Breast epithelium (tissue), 4 donors: ENCODE results near the gene MAPRE3. TPM values are rescaled to one million over a fixed set of nuclear protein-coding genes. Genes with fewer than 3 reads are reported as not detected.

Experiments used
- DNase-seq, 2 donors: peaks; one replicate each; pipeline ENCODE4 v3.0.0-alpha.2; 2019; ENCODE audit warnings: low spot score in 2 of 2
- H3K27ac ChIP-seq, 2 donors: fragments of 200-600 bp; sonication (generic) in 1 of 2; one replicate each; pipeline ENCODE4 v1.5.1; 2016 to 2019; ENCODE audit warnings: mild to moderate bottlenecking in 1 of 2
- H3K27me3 ChIP-seq, 2 donors: fragments of 200-600 bp; sonication (generic) in 1 of 2; one replicate each; pipeline versions ENCODE4 v1.5.1 to v1.6.0; 2017 to 2019; ENCODE audit warnings: control low read depth in 1 of 2, mild to moderate bottlenecking in 1 of 2
- H3K36me3 ChIP-seq: fragments of 200-600 bp; one replicate; pipeline ENCODE4 v1.5.1; 2019
- H3K4me1 ChIP-seq, 2 donors: fragments of 200-600 bp; sonication (generic); one replicate each; pipeline ENCODE4 v1.5.1; 2016 to 2019; ENCODE audit warnings: control low read depth in 1 of 2
- H3K4me3 ChIP-seq, 3 donors: fragments of 200-600 bp; sonication (generic); 1 replicate in 2 of 3; 2 replicates in 1 of 3; pipeline ENCODE4 v1.5.1; 2016 to 2019; ENCODE audit warnings: mild to moderate bottlenecking in 3 of 3, moderate library complexity in 2 of 3
- H3K9me3 ChIP-seq, 2 donors: fragments of 200-600 bp; sonication (generic) in 1 of 2; one replicate each; pipeline ENCODE4 v1.5.1; 2016 to 2019; ENCODE audit warnings: control low read depth in 1 of 2
- POLR2A ChIP-seq: fragments of 450-650 bp; IDR thresholded peaks from one replicate; pipeline ENCODE4 v1.6.1; 2016; ENCODE audit warnings: antibody characterized with exemption, mild to moderate bottlenecking, moderate library complexity
- POLR2AphosphoS5 ChIP-seq, 3 donors: sonication (generic); formaldehyde crosslinking; IDR thresholded peaks; one replicate each; pipeline ENCODE4 v1.6.1; 2017; ENCODE audit warnings: antibody characterized with exemption in 3 of 3
- intact Hi-C: fragments of 100-400 bp; cut with DNase I; formaldehyde crosslinking; loops from one replicate; pipeline ENCODE4 v1.15.1; 2023; ENCODE audit warnings: low total_unique reads
- total RNA-seq, 3 donors: library from RNA; depleted of rRNA; stranded (reverse); fragments of >200 nt; gene quantifications; one replicate each; pipeline ENCODE4 v1.1.0, GENCODE V29; 2016
- TF ChIP-seq, protein P1 (sequence below), 3 donors: fragments of 450-650 bp; IDR thresholded peaks; one replicate each; pipeline ENCODE4 v1.5.1; 2016 to 2017; ENCODE audit warnings: antibody characterized with exemption in 3 of 3, mild to moderate bottlenecking in 3 of 3, moderate library complexity in 3 of 3

The MAPRE3 gene
- total RNA-seq, 3 donors from 2014 or later, result 10.6 to 21.3 (median 19.9) TPM

DNA sequence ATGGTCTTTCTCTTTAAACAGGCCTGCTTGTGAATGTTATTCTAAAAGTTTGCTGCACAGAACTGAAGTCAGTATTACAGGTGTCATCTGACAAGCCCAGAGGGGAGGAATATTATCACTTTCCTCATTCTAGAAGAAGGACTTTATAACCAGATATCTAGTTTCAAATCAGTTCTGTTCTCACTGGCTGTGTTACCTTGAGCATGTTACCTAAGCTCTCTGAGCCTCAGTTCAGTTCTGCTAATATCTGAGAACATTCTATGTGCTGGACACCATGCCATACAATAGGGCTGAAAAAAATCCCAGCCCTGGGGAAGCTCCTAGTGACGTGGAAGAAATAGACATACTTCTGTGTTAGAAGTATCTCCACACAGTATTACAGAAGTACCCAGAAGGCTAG, 27.9 kb downstream of the MAPRE3 start:
- Histone ChIP-seq H3K9me3 (no peaks in the 10 kb centered on the region), H3K27me3 (no peaks in the 10 kb centered on the region), H3K27ac (no peak overlapping the region), H3K4me1 (no peaks in the 10 kb centered on the region), H3K36me3 (no peaks in the 10 kb centered on the region), H3K4me3 (no peak overlapping the region)
- intact Hi-C loops, result no loop called here
- DNase-seq, result no peak
- TF ChIP-seq POLR2A (no peak), POLR2AphosphoS5 (IDR thresholded peaks at IDR 0.05) (no peak)
- TF ChIP-seq, protein P1, sequence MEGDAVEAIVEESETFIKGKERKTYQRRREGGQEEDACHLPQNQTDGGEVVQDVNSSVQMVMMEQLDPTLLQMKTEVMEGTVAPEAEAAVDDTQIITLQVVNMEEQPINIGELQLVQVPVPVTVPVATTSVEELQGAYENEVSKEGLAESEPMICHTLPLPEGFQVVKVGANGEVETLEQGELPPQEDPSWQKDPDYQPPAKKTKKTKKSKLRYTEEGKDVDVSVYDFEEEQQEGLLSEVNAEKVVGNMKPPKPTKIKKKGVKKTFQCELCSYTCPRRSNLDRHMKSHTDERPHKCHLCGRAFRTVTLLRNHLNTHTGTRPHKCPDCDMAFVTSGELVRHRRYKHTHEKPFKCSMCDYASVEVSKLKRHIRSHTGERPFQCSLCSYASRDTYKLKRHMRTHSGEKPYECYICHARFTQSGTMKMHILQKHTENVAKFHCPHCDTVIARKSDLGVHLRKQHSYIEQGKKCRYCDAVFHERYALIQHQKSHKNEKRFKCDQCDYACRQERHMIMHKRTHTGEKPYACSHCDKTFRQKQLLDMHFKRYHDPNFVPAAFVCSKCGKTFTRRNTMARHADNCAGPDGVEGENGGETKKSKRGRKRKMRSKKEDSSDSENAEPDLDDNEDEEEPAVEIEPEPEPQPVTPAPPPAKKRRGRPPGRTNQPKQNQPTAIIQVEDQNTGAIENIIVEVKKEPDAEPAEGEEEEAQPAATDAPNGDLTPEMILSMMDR (IDR thresholded peaks at IDR 0.05), result no peak

DNA sequence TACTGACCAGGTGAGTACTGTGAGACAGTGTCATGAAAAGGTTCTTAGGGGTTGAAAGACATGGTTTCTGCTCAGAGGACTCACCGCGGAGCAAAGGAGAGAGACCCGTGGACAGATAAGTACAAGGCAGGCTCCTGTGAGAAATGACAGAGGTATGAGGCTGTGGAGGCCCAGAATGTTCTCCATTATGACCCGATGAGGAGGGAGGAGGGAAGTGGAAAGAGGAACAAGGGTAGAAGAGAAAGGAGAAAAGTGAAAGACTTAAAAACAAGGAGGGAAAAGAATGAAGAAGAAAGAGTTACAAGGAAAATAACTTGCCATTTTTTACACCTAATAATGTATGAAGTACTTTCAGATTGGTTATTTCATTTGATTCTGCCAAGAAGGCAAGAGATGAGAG, 29.8 kb downstream of the MAPRE3 start:
- H3K4me3 ChIP-seq, result no peak overlapping the region
- no peaks in the 10 kb centered on the region for H3K36me3 ChIP-seq
- no peaks in the 10 kb centered on the region for H3K9me3 ChIP-seq
- H3K4me1 ChIP-seq, result no peaks in the 10 kb centered on the region
- no peak overlapping the region for H3K27ac ChIP-seq
- TF ChIP-seq POLR2A (no peak), POLR2AphosphoS5 (IDR thresholded peaks at IDR 0.05) (no peak)
- TF ChIP-seq, protein P1 (IDR thresholded peaks at IDR 0.05), result no peak
- DNase-seq, result no peak
- intact Hi-C loops, result no loop called here
- no peaks in the 10 kb centered on the region for H3K27me3 ChIP-seq

DNA sequence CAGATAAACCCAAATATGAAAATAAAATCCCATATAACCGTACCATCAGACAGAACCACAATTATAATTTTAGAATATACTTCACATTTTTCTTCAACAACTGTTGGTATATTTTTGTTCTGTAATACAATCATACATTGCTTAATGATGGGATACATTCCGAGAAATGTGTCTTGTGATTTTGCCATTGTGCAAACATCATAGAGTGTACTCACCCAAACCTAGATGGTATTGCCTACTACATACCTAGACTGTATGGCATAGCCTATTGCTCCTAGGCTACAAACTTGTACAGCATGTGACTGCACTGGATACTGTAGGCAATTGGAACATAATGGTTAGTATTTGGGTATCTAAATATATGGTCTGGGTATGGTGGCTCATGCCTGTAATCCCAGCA, 30.6 kb downstream of the MAPRE3 start:
- intact Hi-C loops, result no loop called here
- DNase-seq, result no peak
- Histone ChIP-seq H3K27ac (no peak overlapping the region), H3K27me3 (no peaks in the 10 kb centered on the region), H3K4me1 (no peaks in the 10 kb centered on the region), H3K36me3 (no peaks in the 10 kb centered on the region), H3K4me3 (no peak overlapping the region), H3K9me3 (no peaks in the 10 kb centered on the region)
- TF ChIP-seq POLR2A (no peak), POLR2AphosphoS5 (IDR thresholded peaks at IDR 0.05) (no peak)
- TF ChIP-seq, protein P1 (IDR thresholded peaks at IDR 0.05), result no peak

DNA sequence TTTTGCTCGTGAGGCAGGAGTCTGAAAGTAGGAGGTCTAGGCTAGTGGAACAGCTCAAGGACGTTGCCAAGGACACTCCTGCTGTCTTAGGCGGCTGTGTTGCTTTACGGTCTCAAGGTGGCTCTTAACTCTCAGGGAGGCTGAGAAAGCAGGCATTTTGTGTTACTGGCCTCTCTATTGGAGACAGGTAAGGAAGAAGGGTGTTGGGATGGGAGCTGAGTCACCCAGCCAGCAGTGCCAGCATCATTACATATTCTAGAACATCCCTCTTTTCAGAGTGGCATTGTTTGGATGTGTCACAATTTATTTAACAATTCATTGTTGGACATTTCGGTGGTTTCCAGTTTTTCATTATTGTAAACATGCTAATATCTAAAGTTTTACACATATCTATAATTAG, 31.5 kb downstream of the MAPRE3 start:
- no peaks in the 10 kb centered on the region for H3K4me1 ChIP-seq
- intact Hi-C loops, result no loop called here
- no peak overlapping the region for H3K4me3 ChIP-seq
- no peak for DNase-seq
- H3K27ac ChIP-seq, result no peak overlapping the region
- H3K36me3 ChIP-seq, result no peaks in the 10 kb centered on the region
- H3K9me3 ChIP-seq, result no peaks in the 10 kb centered on the region
- H3K27me3 ChIP-seq, result no peaks in the 10 kb centered on the region
- TF ChIP-seq POLR2A, result no peak
- TF ChIP-seq POLR2AphosphoS5 (IDR thresholded peaks at IDR 0.05), result no peak
- TF ChIP-seq, protein P1 (IDR thresholded peaks at IDR 0.05), result no peak

DNA sequence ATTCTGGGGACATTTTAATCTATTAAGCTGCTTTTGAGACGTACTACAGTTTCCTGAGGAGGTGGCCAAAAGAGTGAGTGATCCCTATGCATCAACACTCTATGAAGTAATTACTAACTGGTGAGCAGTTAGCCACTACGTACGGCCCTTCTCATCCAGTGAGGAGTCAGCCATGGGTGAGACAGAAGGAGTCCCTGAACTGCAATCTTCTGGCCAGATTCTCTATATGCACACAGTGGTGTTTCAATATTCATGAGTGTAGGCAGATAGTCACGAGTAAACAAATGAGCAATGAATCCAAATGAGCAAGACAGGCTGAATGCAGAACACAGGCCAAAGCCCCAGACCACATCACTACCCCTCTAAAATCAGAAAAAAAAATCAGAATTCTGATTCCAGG, 32.6 kb downstream of the MAPRE3 start:
- no peak for TF ChIP-seq POLR2AphosphoS5 (IDR thresholded peaks at IDR 0.05)
- intact Hi-C loops, result no loop called here
- H3K36me3 ChIP-seq, result no peaks in the 10 kb centered on the region
- DNase-seq, result no peak
- H3K9me3 ChIP-seq, result no peaks in the 10 kb centered on the region
- H3K4me3 ChIP-seq, result no peak overlapping the region
- no peak overlapping the region for H3K27ac ChIP-seq
- no peaks in the 10 kb centered on the region for H3K27me3 ChIP-seq
- no peaks in the 10 kb centered on the region for H3K4me1 ChIP-seq

DNA sequence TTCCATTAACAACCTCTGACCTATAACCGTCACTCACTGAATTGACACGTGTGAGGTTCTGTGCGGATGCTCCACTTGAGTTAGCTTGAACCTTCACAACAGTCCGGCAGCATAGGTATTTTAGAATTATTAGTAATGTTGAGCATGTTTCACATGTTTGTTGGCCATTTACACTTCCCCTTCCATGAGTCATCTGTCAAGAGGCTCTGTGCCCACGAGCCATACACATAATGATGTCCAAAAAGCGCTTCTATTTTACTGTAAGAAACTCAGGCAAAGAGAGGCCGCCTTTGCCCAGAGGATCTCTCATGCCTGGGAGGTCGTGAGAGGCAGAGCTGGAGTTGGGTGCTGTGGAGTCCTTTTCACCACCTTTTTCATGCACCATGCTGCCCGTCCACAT, 33.4 kb downstream of the MAPRE3 start:
- no peak for DNase-seq
- no peak overlapping the region for H3K27ac ChIP-seq
- no peak overlapping the region for H3K4me3 ChIP-seq
- H3K27me3 ChIP-seq, result no peaks in the 10 kb centered on the region
- no peaks in the 10 kb centered on the region for H3K9me3 ChIP-seq
- no peaks in the 10 kb centered on the region for H3K4me1 ChIP-seq
- intact Hi-C loops, result no loop called here
- no peaks in the 10 kb centered on the region for H3K36me3 ChIP-seq
- TF ChIP-seq POLR2AphosphoS5 (IDR thresholded peaks at IDR 0.05), result no peak
- TF ChIP-seq, protein P1 (IDR thresholded peaks at IDR 0.05), result no peak
- TF ChIP-seq POLR2A, result no peak
